Spleen (tissue), 7 donors: ENCODE data around the gene SASS6.

ENCODE experiments used
- POLR2A ChIP-seq, 3 donors: fragments of 450-650 bp; IDR thresholded peaks; one replicate each; pipeline ENCODE4 v1.5.1; 2017; ENCODE audit warnings: antibody characterized with exemption in 3 of 3, mild to moderate bottlenecking in 1 of 3
- POLR2AphosphoS5 ChIP-seq, 3 donors: sonication (generic); formaldehyde crosslinking; IDR thresholded peaks; one replicate each; pipeline ENCODE4 v1.5.1; 2017; ENCODE audit warnings: antibody characterized with exemption in 3 of 3
- TF ChIP-seq, protein P1 (sequence below), 11 experiments: fragments of 200-600 bp in 7 of 11; fragments of 450-650 bp in 4 of 11; sonication (generic) in 4 of 11; IDR thresholded peaks in 8 of 11; conservative IDR thresholded peaks in 3 of 11; 1 replicate in 7 of 11; 2 replicates in 4 of 11; pipeline versions ENCODE4 v1.4.0 to v1.8.0; 2016 to 2021; ENCODE audit warnings: antibody characterized with exemption in 11 of 11, inconsistent platforms in 4 of 11, mild to moderate bottlenecking in 1 of 11
- donor health status: DM: no; HTN: no; CAD: no; lungs with moderate emphysema.
- donor health status: DM: no; HTN: no; CAD: no.
- donor health status: DM: no; HTN: no; CAD: no.

DNA sequence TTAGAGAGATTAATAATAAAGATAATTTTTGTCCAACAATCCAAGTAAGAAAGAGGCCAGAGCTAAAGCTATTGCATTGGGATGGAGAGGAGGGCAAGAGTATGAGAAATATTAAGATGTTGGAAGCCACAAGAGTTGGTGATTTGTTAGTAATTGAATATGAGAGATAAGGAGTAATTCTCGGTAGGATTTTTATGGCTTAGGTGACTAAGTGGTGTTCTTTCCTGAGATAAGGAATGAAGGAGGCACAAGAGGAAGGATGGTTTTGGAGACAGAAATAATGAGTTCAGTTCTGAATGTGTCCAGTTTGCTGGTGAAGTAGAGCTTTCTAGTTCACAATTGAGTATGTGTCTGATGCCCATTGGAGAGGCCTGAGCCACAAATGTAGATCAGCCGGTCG, 9.6 kb upstream of the SASS6 start:
- TF ChIP-seq, protein P1, sequence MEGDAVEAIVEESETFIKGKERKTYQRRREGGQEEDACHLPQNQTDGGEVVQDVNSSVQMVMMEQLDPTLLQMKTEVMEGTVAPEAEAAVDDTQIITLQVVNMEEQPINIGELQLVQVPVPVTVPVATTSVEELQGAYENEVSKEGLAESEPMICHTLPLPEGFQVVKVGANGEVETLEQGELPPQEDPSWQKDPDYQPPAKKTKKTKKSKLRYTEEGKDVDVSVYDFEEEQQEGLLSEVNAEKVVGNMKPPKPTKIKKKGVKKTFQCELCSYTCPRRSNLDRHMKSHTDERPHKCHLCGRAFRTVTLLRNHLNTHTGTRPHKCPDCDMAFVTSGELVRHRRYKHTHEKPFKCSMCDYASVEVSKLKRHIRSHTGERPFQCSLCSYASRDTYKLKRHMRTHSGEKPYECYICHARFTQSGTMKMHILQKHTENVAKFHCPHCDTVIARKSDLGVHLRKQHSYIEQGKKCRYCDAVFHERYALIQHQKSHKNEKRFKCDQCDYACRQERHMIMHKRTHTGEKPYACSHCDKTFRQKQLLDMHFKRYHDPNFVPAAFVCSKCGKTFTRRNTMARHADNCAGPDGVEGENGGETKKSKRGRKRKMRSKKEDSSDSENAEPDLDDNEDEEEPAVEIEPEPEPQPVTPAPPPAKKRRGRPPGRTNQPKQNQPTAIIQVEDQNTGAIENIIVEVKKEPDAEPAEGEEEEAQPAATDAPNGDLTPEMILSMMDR (IDR thresholded peaks at IDR 0.05 in 8 of 11, conservative IDR thresholded peaks at IDR 0.05 in 3 of 11) = no peak
- TF ChIP-seq POLR2A (IDR thresholded peaks at IDR 0.05) = no peak
- no peak for TF ChIP-seq POLR2AphosphoS5 (IDR thresholded peaks at IDR 0.05)
